GM15510 (cell line): ENCODE measurements around the gene CEACAM1.

ENCODE experiments used
- POLR2A ChIP-seq: IDR thresholded peaks from 3 replicates; pipeline ENCODE4 v1.6.1; 2011; ENCODE audit warnings: borderline replicate concordance; ENCODE audit not compliant: insufficient read length; ENCODE audit errors: extremely low read depth

Gene CEACAM1

GRCh38 chr19:42553292-42554045 lies 25.2 kb upstream of the CEACAM1 start:
- TF ChIP-seq POLR2A: no peak

- no peak for TF ChIP-seq POLR2A
These were observed 24.1 kb upstream of the CEACAM1 start for GRCh38 chr19:42552086-42553065.

DNA sequence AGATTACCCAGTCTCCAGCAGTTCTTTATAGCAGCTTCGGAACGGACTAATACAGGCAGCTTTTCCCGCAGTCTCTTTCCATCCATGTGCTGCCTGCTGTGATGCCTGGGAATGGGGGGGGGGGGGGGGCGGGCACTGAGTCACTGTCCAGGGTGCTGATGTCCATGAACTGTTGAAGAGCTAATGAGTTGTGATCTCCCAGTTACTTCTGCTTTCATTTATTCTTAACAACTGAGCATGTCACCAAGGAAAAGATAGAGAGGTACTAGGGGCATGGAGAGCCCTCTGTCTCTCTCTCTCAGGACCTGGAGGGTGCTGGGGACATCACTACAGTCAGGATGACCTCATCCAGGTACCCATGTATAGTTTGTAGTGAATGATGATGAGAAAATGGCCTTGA lies 20.3 kb upstream of the CEACAM1 start:
- no peak for TF ChIP-seq POLR2A

DNA sequence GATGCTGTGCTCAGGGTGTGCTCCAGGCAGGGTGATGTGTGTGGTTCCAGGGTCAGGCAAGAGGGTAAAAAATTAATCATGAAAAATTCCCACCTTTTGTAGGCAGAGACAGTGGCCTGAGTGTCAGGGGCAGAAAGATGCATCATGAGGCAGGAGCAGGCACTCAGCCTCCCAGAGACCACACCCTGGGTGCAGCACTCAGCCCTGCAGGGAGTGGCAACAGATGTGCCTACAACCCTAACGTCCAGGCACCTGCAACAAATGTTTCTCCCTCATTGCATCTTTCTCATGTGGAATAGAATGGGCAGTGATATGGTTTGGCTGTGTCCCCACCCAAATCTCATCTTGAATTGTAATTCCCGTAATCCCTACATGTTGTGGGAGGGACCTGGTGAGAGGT lies 19.6 kb upstream of the CEACAM1 start:
- TF ChIP-seq POLR2A: no peak

GRCh38 chr19:42546831-42547500 lies 18.7 kb upstream of the CEACAM1 start:
- no peak for TF ChIP-seq POLR2A

- TF ChIP-seq POLR2A: no peak
These were observed 15.9 kb upstream of the CEACAM1 start for GRCh38 chr19:42544146-42544545.

- TF ChIP-seq POLR2A: no peak
These were observed 14.5 kb upstream of the CEACAM1 start for GRCh38 chr19:42542791-42543190.

DNA sequence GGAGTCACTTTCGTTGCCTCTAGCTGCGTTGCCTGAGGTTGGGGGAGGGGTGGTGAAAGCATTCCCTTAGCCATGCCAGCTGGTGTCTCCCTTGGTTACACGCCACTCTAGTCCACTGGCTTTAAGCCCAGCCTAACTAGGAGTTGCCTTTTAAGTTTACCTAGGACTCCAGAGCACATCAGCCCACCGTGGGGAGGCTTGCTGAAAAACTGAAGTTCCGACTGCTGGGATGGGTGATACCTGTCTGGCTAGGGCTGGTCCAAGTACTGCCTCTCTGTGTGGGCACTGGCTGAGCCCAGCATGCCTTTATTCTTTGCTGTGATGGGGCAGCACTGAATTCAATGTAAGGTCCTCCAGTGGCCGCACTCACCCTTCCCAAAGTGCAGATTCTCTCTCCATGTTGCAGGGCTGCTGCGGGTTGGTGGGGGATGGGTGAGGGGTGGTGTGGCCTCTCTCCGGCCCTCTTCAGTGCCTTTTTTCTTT lies 11.8 kb upstream of the CEACAM1 start:
- no peak for TF ChIP-seq POLR2A

- no peak for TF ChIP-seq POLR2A
These were observed 10.8 kb upstream of the CEACAM1 start for GRCh38 chr19:42538841-42539709.

- TF ChIP-seq POLR2A: no peak
These were observed 6.1 kb upstream of the CEACAM1 start for GRCh38 chr19:42534391-42534790.

- TF ChIP-seq POLR2A: no peak
These were observed 4.6 kb upstream of the CEACAM1 start for GRCh38 chr19:42532891-42533290.

DNA sequence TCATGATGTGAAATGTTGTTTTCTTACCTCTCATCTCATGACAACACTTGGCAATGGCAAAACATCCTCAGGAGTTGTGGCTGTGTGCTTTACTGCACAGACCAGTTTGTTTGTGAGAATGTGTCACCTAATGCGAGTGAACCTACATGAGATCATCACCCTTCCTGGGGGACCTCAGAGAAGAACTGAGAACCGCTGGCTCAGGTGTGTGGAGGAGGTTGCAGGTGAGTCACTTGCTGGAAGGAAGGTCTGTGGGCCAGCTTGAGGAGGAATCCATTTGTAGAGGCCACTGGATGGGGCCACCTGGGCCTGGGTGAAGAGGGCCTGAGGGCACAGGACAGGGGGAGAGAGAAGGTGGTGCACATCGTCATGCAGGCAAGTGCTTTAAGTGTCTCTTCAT lies 3.0 kb upstream of the CEACAM1 start:
- no peak for TF ChIP-seq POLR2A

- TF ChIP-seq POLR2A: no peak
These were observed 1.0 kb upstream of the CEACAM1 start for GRCh38 chr19:42529248-42529764.

DNA sequence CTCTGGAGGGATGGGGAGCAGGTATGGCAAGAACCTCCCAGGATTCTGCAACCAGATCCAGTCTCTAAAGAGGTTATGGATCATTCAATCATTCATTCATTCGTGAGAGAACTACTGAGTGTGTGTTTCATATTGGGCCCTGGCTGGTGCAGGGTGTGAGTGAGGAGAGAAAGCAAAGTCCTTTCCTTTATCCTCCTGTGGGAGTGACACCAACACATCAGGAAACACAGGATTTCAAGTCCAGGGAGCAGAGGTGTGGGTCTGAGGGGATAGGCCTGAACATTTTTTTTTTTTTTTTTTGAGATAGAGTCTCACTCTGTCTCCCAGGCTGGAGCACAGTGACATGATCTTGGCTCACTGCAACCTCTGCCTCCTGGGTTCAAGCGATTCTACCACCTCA lies 3.3 kb downstream of the CEACAM1 start:
- no peak for TF ChIP-seq POLR2A

GRCh38 chr19:42524250-42524649 lies 4.0 kb downstream of the CEACAM1 start:
- TF ChIP-seq POLR2A: no peak
